ENCODE results near the gene ZSWIM9.

Gene ZSWIM9

DNA sequence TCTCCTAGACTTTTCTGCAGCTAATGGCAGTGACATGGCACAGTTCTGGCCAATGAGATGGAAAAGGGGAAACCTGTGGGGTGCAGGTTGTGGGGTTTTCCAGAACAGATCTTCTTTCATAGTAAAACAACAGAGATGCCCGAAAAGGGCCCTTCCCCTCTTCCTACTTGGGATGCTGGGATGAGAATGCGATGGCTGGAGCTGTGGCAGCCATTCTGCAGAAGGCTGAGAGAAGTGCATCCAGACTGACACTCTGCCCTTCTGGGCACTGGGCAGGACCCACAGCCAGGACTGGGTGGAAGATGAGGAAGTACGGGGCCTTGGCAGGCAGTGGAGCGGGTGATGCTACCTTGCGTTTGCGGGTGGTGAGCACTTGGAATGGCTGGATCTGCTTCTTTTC, 42.9 kb upstream of the ZSWIM9 start:
- Histone ChIP-seq H3K23ac (ENCODE audit: low read length) (no peak overlapping the region), H3K36me3 (ENCODE audit: control insufficient read depth, insufficient read depth, low read length) (peaks cover 8% of the 10 kb centered on the region)

DNA sequence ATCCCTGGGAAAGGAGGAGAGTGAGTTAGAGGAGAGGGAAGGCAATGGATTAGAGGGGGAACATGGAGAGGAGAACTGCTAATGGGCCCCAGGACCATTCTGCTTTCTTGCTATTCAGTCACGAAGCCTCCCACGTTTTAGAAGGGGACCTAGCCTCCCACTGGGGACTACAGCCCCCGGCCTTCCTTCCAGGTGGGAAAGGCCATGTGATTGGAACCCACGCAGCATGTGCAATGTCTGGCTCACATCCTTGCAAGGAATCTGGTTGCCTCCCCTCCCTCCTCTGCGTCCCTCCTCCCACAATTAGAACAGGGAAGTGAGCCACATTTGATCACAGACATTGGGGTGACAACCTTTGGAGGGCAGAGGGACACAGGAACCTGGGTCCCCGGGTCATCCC, 37.4 kb upstream of the ZSWIM9 start:
- Histone ChIP-seq H3K56ac (ENCODE audit: low read length) (no peak overlapping the region), H2BK120ac (ENCODE audit: low read depth, low read length) (no peak overlapping the region), H4K8ac (ENCODE audit: low read depth, low read length) (no peak overlapping the region), H3K4me1 (ENCODE audit: control insufficient read depth, low read depth, low read length) (no peaks in the 10 kb centered on the region), H3K27ac (ENCODE audit: low read depth, low read length) (no peak overlapping the region), H3K79me1 (ENCODE audit: low read length) (no peaks in the 10 kb centered on the region), H2AK5ac (ENCODE audit: low read length) (no peak overlapping the region), H3K4me2 (ENCODE audit: low read length) (no peak overlapping the region), H3K4ac (ENCODE audit: low read depth, low read length) (no peak overlapping the region), H3K27me3 (ENCODE audit: insufficient read depth, low read length, poor library complexity) (no peaks in the 10 kb centered on the region), H3K9ac (ENCODE audit: low read length) (no peak overlapping the region), H3K23ac (ENCODE audit: low read length) (no peak overlapping the region), H2BK5ac (ENCODE audit: low read length) (no peak overlapping the region), H3K18ac (ENCODE audit: low read length) (no peak overlapping the region), H2BK15ac (replicated peaks; ENCODE audit: low read depth) (no peak overlapping the region), H3K36me3 (ENCODE audit: control insufficient read depth, insufficient read depth, low read length) (peaks cover 4% of the 10 kb centered on the region), H3K4me3 (ENCODE audit: low read length) (no peak overlapping the region), H3K79me2 (ENCODE audit: control insufficient read depth, insufficient read depth, low read length) (no peaks in the 10 kb centered on the region), H4K5ac (ENCODE audit: low read length) (no peak overlapping the region)
- no CpG with 5 or more reads among the region's 6 CpGs for WGBS (ENCODE audit: extremely low coverage, insufficient coverage, low lambda C conversion rate)
- DNase-seq = no peak

More for the DNA sequence above, 42.9 kb upstream of the ZSWIM9 start:
- Histone ChIP-seq H2BK120ac (ENCODE audit: low read depth, low read length) (no peak overlapping the region), H3K27me3 (ENCODE audit: insufficient read depth, low read length, poor library complexity) (no peaks in the 10 kb centered on the region), H3K4me1 (ENCODE audit: control insufficient read depth, low read depth, low read length) (no peaks in the 10 kb centered on the region), H3K79me2 (ENCODE audit: control insufficient read depth, insufficient read depth, low read length) (no peaks in the 10 kb centered on the region), H2BK5ac (ENCODE audit: low read length) (no peak overlapping the region), H3K9ac (ENCODE audit: low read length) (no peak overlapping the region), H2BK15ac (replicated peaks; ENCODE audit: low read depth) (no peak overlapping the region), H3K18ac (ENCODE audit: low read length) (no peak overlapping the region), H4K5ac (ENCODE audit: low read length) (no peak overlapping the region), H2AK5ac (ENCODE audit: low read length) (no peak overlapping the region), H3K4ac (ENCODE audit: low read depth, low read length) (no peak overlapping the region), H3K4me3 (ENCODE audit: low read length) (no peak overlapping the region), H3K27ac (ENCODE audit: low read depth, low read length) (no peak overlapping the region), H3K79me1 (ENCODE audit: low read length) (no peaks in the 10 kb centered on the region), H3K4me2 (ENCODE audit: low read length) (no peak overlapping the region), H4K8ac (ENCODE audit: low read depth, low read length) (no peak overlapping the region), H3K56ac (ENCODE audit: low read length) (no peak overlapping the region)
- no CpG with 5 or more reads among the region's 6 CpGs for WGBS (ENCODE audit: extremely low coverage, insufficient coverage, low lambda C conversion rate)
- no peak for DNase-seq

GRCh38 chr19:48135411-48135810, 35.1 kb upstream of the ZSWIM9 start:
- no peak overlapping the region for H3K27ac ChIP-seq (ENCODE audit: low read depth, low read length)
- H3K79me1 ChIP-seq (ENCODE audit: low read length) = no peaks in the 10 kb centered on the region
- no peak overlapping the region for H2BK15ac ChIP-seq (replicated peaks; ENCODE audit: low read depth)
- no CpG with 5 or more reads among the region's 8 CpGs for WGBS (ENCODE audit: extremely low coverage, insufficient coverage, low lambda C conversion rate)
- H3K27me3 ChIP-seq (ENCODE audit: insufficient read depth, low read length, poor library complexity) = no peaks in the 10 kb centered on the region
- no peak overlapping the region for H2BK120ac ChIP-seq (ENCODE audit: low read depth, low read length)
- H3K18ac ChIP-seq (ENCODE audit: low read length) = no peak overlapping the region
- no peak overlapping the region for H3K4me3 ChIP-seq (ENCODE audit: low read length)
- no peak overlapping the region for H4K8ac ChIP-seq (ENCODE audit: low read depth, low read length)
- H3K23ac ChIP-seq (ENCODE audit: low read length) = no peak overlapping the region
- no peaks in the 10 kb centered on the region for H3K4me1 ChIP-seq (ENCODE audit: control insufficient read depth, low read depth, low read length)
- H2AK5ac ChIP-seq (ENCODE audit: low read length) = no peak overlapping the region
- H2BK5ac ChIP-seq (ENCODE audit: low read length) = no peak overlapping the region
- no peak overlapping the region for H4K5ac ChIP-seq (ENCODE audit: low read length)
- no peaks in the 10 kb centered on the region for H3K79me2 ChIP-seq (ENCODE audit: control insufficient read depth, insufficient read depth, low read length)
- H3K4me2 ChIP-seq (ENCODE audit: low read length) = no peak overlapping the region
- peaks cover 4% of the 10 kb centered on the region for H3K36me3 ChIP-seq (ENCODE audit: control insufficient read depth, insufficient read depth, low read length)
- H3K9ac ChIP-seq (ENCODE audit: low read length) = no peak overlapping the region
- no peak overlapping the region for H3K56ac ChIP-seq (ENCODE audit: low read length)
- H3K4ac ChIP-seq (ENCODE audit: low read depth, low read length) = no peak overlapping the region
- DNase-seq = no peak

GRCh38 chr19:48136547-48136946, 33.9 kb upstream of the ZSWIM9 start:
- H2AK5ac ChIP-seq (ENCODE audit: low read length) = no peak overlapping the region
- H3K4me3 ChIP-seq (ENCODE audit: low read length) = no peak overlapping the region
- H3K27me3 ChIP-seq (ENCODE audit: insufficient read depth, low read length, poor library complexity) = no peaks in the 10 kb centered on the region
- no peak overlapping the region for H2BK15ac ChIP-seq (replicated peaks; ENCODE audit: low read depth)
- no peak overlapping the region for H3K56ac ChIP-seq (ENCODE audit: low read length)
- no peak overlapping the region for H4K5ac ChIP-seq (ENCODE audit: low read length)
- no peak overlapping the region for H3K4me2 ChIP-seq (ENCODE audit: low read length)
- no peaks in the 10 kb centered on the region for H3K4me1 ChIP-seq (ENCODE audit: control insufficient read depth, low read depth, low read length)
- H3K4ac ChIP-seq (ENCODE audit: low read depth, low read length) = no peak overlapping the region
- no peaks in the 10 kb centered on the region for H3K79me1 ChIP-seq (ENCODE audit: low read length)
- no peak overlapping the region for H3K18ac ChIP-seq (ENCODE audit: low read length)
- H3K27ac ChIP-seq (ENCODE audit: low read depth, low read length) = no peak overlapping the region
- H2BK120ac ChIP-seq (ENCODE audit: low read depth, low read length) = no peak overlapping the region
- WGBS (ENCODE audit: extremely low coverage, insufficient coverage, low lambda C conversion rate) = no CpG with 5 or more reads among the region's 4 CpGs
- H4K8ac ChIP-seq (ENCODE audit: low read depth, low read length) = no peak overlapping the region
- H3K79me2 ChIP-seq (ENCODE audit: control insufficient read depth, insufficient read depth, low read length) = no peaks in the 10 kb centered on the region
- peaks cover 2% of the 10 kb centered on the region for H3K36me3 ChIP-seq (ENCODE audit: control insufficient read depth, insufficient read depth, low read length)
- no peak overlapping the region for H3K9ac ChIP-seq (ENCODE audit: low read length)
- no peak for DNase-seq
- H2BK5ac ChIP-seq (ENCODE audit: low read length) = no peak overlapping the region
- no peak overlapping the region for H3K23ac ChIP-seq (ENCODE audit: low read length)

DNA sequence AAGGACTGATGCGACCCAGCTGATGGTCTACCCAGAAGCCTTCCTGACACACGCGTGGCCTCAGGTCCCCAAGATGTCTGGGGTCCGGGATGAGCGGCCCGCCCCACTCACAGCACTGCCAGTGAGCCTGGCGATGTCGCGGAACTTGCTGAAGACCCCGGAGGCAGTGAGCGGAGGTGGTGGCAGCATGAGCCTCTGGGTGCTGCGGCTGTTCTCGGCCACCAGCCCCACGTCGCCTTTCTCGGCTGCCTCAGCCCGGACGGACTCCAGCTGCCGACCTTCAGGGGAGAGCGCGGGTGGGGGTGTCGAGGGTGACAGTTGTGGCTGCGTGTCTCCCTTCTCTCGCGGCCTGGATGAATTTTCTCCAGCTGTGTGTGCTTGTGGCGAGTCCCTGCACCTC, 33.1 kb upstream of the ZSWIM9 start:
- no peak overlapping the region for H4K8ac ChIP-seq (ENCODE audit: low read depth, low read length)
- DNase-seq = no peak
- no peaks in the 10 kb centered on the region for H3K79me2 ChIP-seq (ENCODE audit: control insufficient read depth, insufficient read depth, low read length)
- H3K56ac ChIP-seq (ENCODE audit: low read length) = no peak overlapping the region
- no peak overlapping the region for H2BK120ac ChIP-seq (ENCODE audit: low read depth, low read length)
- no peak overlapping the region for H3K4me3 ChIP-seq (ENCODE audit: low read length)
- no CpG with 5 or more reads among the region's 26 CpGs for WGBS (ENCODE audit: extremely low coverage, insufficient coverage, low lambda C conversion rate)
- H3K4me1 ChIP-seq (ENCODE audit: control insufficient read depth, low read depth, low read length) = no peaks in the 10 kb centered on the region
- peaks cover 2% of the 10 kb centered on the region for H3K36me3 ChIP-seq (ENCODE audit: control insufficient read depth, insufficient read depth, low read length)
- H3K79me1 ChIP-seq (ENCODE audit: low read length) = no peaks in the 10 kb centered on the region
- no peak overlapping the region for H2BK15ac ChIP-seq (replicated peaks; ENCODE audit: low read depth)
- no peak overlapping the region for H2AK5ac ChIP-seq (ENCODE audit: low read length)
- H3K27ac ChIP-seq (ENCODE audit: low read depth, low read length) = no peak overlapping the region
- H3K27me3 ChIP-seq (ENCODE audit: insufficient read depth, low read length, poor library complexity) = no peaks in the 10 kb centered on the region
- H3K9ac ChIP-seq (ENCODE audit: low read length) = no peak overlapping the region
- no peak overlapping the region for H4K5ac ChIP-seq (ENCODE audit: low read length)
- no peak overlapping the region for H3K18ac ChIP-seq (ENCODE audit: low read length)
- H3K23ac ChIP-seq (ENCODE audit: low read length) = no peak overlapping the region
- no peak overlapping the region for H3K4ac ChIP-seq (ENCODE audit: low read depth, low read length)
- no peak overlapping the region for H2BK5ac ChIP-seq (ENCODE audit: low read length)
- H3K4me2 ChIP-seq (ENCODE audit: low read length) = no peak overlapping the region

GRCh38 chr19:48139053-48139452, 31.4 kb upstream of the ZSWIM9 start:
- H2BK5ac ChIP-seq (ENCODE audit: low read length) = no peak overlapping the region
- no peak overlapping the region for H3K56ac ChIP-seq (ENCODE audit: low read length)
- no peak overlapping the region for H2BK120ac ChIP-seq (ENCODE audit: low read depth, low read length)
- H4K5ac ChIP-seq (ENCODE audit: low read length) = no peak overlapping the region
- DNase-seq = no peak
- H3K27me3 ChIP-seq (ENCODE audit: insufficient read depth, low read length, poor library complexity) = no peaks in the 10 kb centered on the region
- no peak overlapping the region for H2AK5ac ChIP-seq (ENCODE audit: low read length)
- H3K4me1 ChIP-seq (ENCODE audit: control insufficient read depth, low read depth, low read length) = no peaks in the 10 kb centered on the region
- no CpG with 5 or more reads among the region's 6 CpGs for WGBS (ENCODE audit: extremely low coverage, insufficient coverage, low lambda C conversion rate)
- H3K9ac ChIP-seq (ENCODE audit: low read length) = no peak overlapping the region
- H3K4me2 ChIP-seq (ENCODE audit: low read length) = no peak overlapping the region
- H3K23ac ChIP-seq (ENCODE audit: low read length) = no peak overlapping the region
- no peak overlapping the region for H3K18ac ChIP-seq (ENCODE audit: low read length)
- no peak overlapping the region for H3K4ac ChIP-seq (ENCODE audit: low read depth, low read length)
- peaks cover 3% of the 10 kb centered on the region for H3K36me3 ChIP-seq (ENCODE audit: control insufficient read depth, insufficient read depth, low read length)
- no peak overlapping the region for H3K4me3 ChIP-seq (ENCODE audit: low read length)
- no peak overlapping the region for H4K8ac ChIP-seq (ENCODE audit: low read depth, low read length)
- no peaks in the 10 kb centered on the region for H3K79me1 ChIP-seq (ENCODE audit: low read length)
- H3K79me2 ChIP-seq (ENCODE audit: control insufficient read depth, insufficient read depth, low read length) = no peaks in the 10 kb centered on the region
- no peak overlapping the region for H2BK15ac ChIP-seq (replicated peaks; ENCODE audit: low read depth)
- H3K27ac ChIP-seq (ENCODE audit: low read depth, low read length) = no peak overlapping the region

Data from mesendoderm (in vitro differentiated cells).